Measurements from ENCODE around the gene TBCEL. TPM values are rescaled to one million over a fixed set of nuclear protein-coding genes. Genes with fewer than 3 reads are reported as not detected.

The TBCEL gene
- polyA plus RNA-seq, 1 donor (not counting 4 experiments of a cell fraction or from before 2014, with no cell fraction given): 15.1 TPM

DNA sequence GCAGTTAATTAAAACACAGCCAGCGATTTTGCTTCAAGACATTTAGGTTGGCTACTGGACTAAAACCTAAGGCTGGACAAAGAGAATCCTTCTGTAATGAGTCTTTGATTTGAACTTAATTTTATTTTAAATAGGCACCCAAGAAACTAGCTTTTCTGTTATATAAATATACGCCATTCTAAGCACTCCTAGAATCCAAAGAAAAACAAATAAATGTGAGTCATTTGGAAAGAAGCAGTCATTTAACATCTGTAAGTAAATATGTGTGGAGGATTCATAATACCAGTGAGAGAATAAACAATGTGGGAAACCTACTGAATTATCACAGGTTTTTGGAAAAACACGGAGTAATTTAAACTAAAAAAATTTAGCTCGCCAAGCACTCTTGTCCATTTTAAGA, 76.0 kb downstream of the TBCEL start:
- no peak for FAIRE-seq
- H3K4me2 ChIP-seq (ENCODE audit: control insufficient read depth, extremely low read depth, insufficient read depth, low read depth, low read length): no peak overlapping the region
- no peak overlapping the region for H2AFZ ChIP-seq (ENCODE audit: control insufficient read depth, low read length)

DNA sequence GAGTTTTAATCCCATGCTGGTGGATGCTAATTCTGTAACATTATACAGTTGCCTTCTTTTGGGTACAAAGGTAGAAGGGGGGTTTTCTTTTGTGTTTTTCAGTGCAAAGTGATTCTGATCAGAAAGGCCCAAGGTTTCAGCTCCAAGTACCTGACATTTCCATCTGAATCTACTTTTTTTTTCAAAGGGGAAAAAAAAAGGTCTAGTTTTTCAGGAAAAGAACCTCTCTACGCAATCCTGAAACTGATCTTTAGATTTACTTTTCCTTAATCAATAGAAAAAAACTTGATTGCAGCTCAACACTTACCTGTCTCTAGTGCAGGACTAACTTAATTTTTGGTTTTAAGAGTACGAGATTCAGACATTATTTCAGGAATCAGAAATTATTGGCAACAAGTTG, 77.0 kb downstream of the TBCEL start, which contains the start of gene TECTA:
TSS of gene TECTA (plus strand) at position 301 of the 400 bp plus-strand sequence. CDS start 1,423 bp downstream, outside the sequence.
- TF ChIP-seq, protein P1, sequence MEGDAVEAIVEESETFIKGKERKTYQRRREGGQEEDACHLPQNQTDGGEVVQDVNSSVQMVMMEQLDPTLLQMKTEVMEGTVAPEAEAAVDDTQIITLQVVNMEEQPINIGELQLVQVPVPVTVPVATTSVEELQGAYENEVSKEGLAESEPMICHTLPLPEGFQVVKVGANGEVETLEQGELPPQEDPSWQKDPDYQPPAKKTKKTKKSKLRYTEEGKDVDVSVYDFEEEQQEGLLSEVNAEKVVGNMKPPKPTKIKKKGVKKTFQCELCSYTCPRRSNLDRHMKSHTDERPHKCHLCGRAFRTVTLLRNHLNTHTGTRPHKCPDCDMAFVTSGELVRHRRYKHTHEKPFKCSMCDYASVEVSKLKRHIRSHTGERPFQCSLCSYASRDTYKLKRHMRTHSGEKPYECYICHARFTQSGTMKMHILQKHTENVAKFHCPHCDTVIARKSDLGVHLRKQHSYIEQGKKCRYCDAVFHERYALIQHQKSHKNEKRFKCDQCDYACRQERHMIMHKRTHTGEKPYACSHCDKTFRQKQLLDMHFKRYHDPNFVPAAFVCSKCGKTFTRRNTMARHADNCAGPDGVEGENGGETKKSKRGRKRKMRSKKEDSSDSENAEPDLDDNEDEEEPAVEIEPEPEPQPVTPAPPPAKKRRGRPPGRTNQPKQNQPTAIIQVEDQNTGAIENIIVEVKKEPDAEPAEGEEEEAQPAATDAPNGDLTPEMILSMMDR (optimal IDR thresholded peaks at IDR 0.05 in 1 of 3, IDR thresholded peaks at IDR 0.05 in 1 of 3, conservative IDR thresholded peaks at IDR 0.05 in 1 of 3; ENCODE audit: extremely low read depth in 1 of 3, insufficient read depth in 2 of 3, low read length in 3 of 3): no peak
- no peak for TF ChIP-seq EZH2 (IDR thresholded peaks at IDR 0.05; ENCODE audit: low read length)
- Histone ChIP-seq H3K9me1 (ENCODE audit: control insufficient read depth, extremely low read depth, insufficient read depth, low read length) (no peaks in the 10 kb centered on the region), H3K4me3 (ENCODE audit: control insufficient read depth in 2 of 3, extremely low read depth in 1 of 3, insufficient read depth in 2 of 3, low read depth in 1 of 3, low read length in 3 of 3) (no peak within 1 kb of the TSS), H2AFZ (ENCODE audit: control insufficient read depth, low read length) (no peak within 1 kb of the TSS), H3K4me2 (ENCODE audit: control insufficient read depth, extremely low read depth, insufficient read depth, low read depth, low read length) (no peak within 1 kb of the TSS), H3K9me3 (ENCODE audit: control insufficient read depth, low read depth, low read length) (no peaks in the 10 kb centered on the region), H3K4me1 (ENCODE audit: control insufficient read depth, extremely low read depth, insufficient read depth, low read length) (no peaks in the 10 kb centered on the region), H3K9ac (ENCODE audit: control insufficient read depth, extremely low read depth, insufficient read depth, low read length) (no peak within 1 kb of the TSS), H3K36me3 (ENCODE audit: control insufficient read depth in 2 of 2, extremely low read depth in 1 of 2, insufficient read depth in 2 of 2, low read length in 2 of 2) (no peaks in the 10 kb centered on the region), H3K27me3 (ENCODE audit: control insufficient read depth, extremely low read depth, insufficient read depth, low read length) (peaks cover 9% of the 10 kb centered on the region), H3K79me2 (ENCODE audit: control insufficient read depth, insufficient read depth, low read length) (no peaks in the 10 kb centered on the region), H3K27ac (ENCODE audit: control insufficient read depth, insufficient read depth, low read length) (no peak within 1 kb of the TSS), H4K20me1 (ENCODE audit: control insufficient read depth, extremely low read depth, insufficient read depth, low read length) (no peaks in the 10 kb centered on the region)
- DNase-seq (ENCODE audit: low read depth, low spot score): no peak
- dilution Hi-C loops (cut with MboI; ENCODE audit: extremely low pct_ligation_motif_present, low sequenced_read_pairs): no loop called here
- FAIRE-seq: no peak

More for the DNA sequence above, 76.0 kb downstream of the TBCEL start:
- Histone ChIP-seq H4K20me1 (ENCODE audit: control insufficient read depth, extremely low read depth, insufficient read depth, low read length) (no peaks in the 10 kb centered on the region), H3K27me3 (ENCODE audit: control insufficient read depth, extremely low read depth, insufficient read depth, low read length) (peaks cover 9% of the 10 kb centered on the region), H3K4me3 (ENCODE audit: control insufficient read depth in 2 of 3, extremely low read depth in 1 of 3, insufficient read depth in 2 of 3, low read depth in 1 of 3, low read length in 3 of 3) (no peak overlapping the region), H3K79me2 (ENCODE audit: control insufficient read depth, insufficient read depth, low read length) (no peaks in the 10 kb centered on the region), H3K4me1 (ENCODE audit: control insufficient read depth, extremely low read depth, insufficient read depth, low read length) (no peaks in the 10 kb centered on the region), H3K27ac (ENCODE audit: control insufficient read depth, insufficient read depth, low read length) (no peak overlapping the region), H3K9ac (ENCODE audit: control insufficient read depth, extremely low read depth, insufficient read depth, low read length) (no peak overlapping the region), H3K9me3 (ENCODE audit: control insufficient read depth, low read depth, low read length) (no peaks in the 10 kb centered on the region), H3K9me1 (ENCODE audit: control insufficient read depth, extremely low read depth, insufficient read depth, low read length) (no peaks in the 10 kb centered on the region), H3K36me3 (ENCODE audit: control insufficient read depth in 2 of 2, extremely low read depth in 1 of 2, insufficient read depth in 2 of 2, low read length in 2 of 2) (no peaks in the 10 kb centered on the region)
- dilution Hi-C loops (cut with MboI; ENCODE audit: extremely low pct_ligation_motif_present, low sequenced_read_pairs): no loop called here
- no peak for TF ChIP-seq EZH2 (IDR thresholded peaks at IDR 0.05; ENCODE audit: low read length)
- TF ChIP-seq, protein P1 (optimal IDR thresholded peaks at IDR 0.05 in 1 of 3, IDR thresholded peaks at IDR 0.05 in 1 of 3, conservative IDR thresholded peaks at IDR 0.05 in 1 of 3; ENCODE audit: extremely low read depth in 1 of 3, insufficient read depth in 2 of 3, low read length in 3 of 3): no peak
- DNase-seq (ENCODE audit: low read depth, low spot score): no peak

Measured in keratinocyte (primary cell).